GM18873 (cell line): ENCODE data around the gene CACNA2D3.

Source experiments
- ATAC-seq: cut with Tn5 transposase; IDR thresholded peaks from one replicate; pipeline ENCODE4 v1.9.1; 2021; ENCODE audit warnings: mild to moderate bottlenecking, moderate library complexity, moderate number of reproducible peaks; ENCODE audit not compliant: unreplicated experiment, low FRiP score

Gene CACNA2D3

GRCh38 chr3:54126551-54126950, 4.2 kb downstream of the CACNA2D3 start:
- no peak for ATAC-seq

GRCh38 chr3:54127499-54128056, 5.2 kb downstream of the CACNA2D3 start:
- ATAC-seq: no peak

DNA sequence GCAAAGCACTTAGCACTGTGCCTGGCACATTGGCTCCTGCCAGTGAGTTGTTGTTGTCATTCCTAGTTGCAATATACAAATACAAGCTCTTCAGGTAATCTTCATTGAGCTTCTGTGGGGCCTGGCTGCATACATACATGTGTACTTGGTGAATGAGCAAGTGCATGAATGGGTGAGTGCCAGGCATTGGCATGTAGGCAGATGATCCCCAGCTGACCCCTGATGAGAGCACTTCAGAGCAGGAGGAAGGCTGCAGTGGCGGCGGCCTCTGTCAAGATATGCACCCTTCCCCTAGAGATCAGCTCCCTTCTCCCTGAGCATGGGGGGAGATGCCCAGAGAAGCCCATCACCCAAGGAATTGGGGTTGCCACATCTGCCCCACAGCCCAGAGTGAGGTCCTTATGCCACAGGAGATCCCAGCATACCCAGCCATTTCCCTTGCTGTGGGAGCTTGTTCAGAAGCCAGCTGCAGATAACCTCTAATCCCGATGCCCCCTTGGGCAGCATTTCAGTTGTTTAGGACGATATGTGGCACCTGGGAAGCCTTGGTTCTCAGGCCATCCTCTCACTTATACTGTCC, 8.8 kb downstream of the CACNA2D3 start:
- ATAC-seq: no peak

DNA sequence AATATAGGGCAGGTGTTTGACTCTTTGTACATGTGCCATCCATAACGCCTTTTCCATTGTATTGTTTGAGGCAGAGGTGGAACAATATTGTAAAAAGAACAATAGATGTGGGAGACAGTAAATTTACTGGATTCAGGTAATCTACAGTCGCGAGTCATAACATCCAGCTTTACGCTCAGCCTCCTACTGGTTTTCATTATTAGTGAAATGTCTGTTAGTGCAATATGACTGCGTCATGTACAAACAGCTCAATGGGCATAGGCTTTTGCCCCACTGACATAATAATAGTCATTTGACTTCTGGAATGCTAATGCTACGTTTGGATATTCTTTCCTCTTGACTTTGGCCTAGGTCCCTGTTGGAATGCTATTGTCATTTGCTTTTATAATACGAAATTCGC, 9.5 kb downstream of the CACNA2D3 start:
- ATAC-seq: no peak

GRCh38 chr3:54132685-54133084, 10.3 kb downstream of the CACNA2D3 start:
- no peak for ATAC-seq

GRCh38 chr3:54133196-54133595, 10.8 kb downstream of the CACNA2D3 start:
- no peak for ATAC-seq

DNA sequence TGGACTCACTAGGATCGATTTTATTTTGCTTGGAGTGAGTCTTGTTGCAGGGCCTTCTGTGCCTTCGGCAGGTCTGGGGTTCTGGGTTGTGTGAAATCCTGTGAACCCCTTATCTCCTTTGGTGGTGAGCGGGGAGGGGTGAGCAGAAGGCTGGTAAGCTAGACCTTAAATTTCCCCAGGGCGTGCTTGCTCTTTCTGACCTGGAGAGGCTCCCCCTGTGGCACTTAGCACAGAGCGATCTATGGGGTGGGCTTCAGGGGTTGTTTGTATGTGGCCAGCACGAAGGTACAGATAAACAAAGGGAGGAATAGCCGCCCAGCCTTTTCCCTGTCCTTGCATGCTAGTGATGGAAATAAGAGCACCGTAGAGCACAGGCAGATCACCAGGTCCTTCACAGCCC, 11.8 kb downstream of the CACNA2D3 start:
- no peak for ATAC-seq

- ATAC-seq: no peak
Measured at GRCh38 chr3:54134713-54135112, 12.4 kb downstream of the CACNA2D3 start.

DNA sequence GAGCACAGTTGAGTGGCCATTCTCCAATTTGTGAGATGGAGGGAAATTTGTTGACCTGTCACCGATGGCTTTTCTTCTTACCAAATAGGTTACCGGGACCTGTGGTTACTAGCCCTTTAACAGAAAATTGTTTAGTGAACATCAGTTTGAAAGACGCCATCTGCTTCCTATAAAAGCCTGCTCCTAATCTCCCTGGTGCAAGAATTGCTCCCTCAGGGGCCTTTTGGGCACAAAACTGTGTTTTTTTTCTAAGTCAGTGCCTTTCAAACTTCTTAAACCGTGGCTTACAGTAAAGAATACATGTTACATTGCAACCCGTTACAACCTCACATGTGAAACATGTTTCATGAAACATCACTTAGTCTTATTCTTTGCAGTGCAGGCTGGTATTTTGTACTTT, 15.0 kb downstream of the CACNA2D3 start:
- no peak for ATAC-seq

GRCh38 chr3:54138937-54139547, 16.7 kb downstream of the CACNA2D3 start:
- no peak for ATAC-seq

- ATAC-seq: no peak
Measured at GRCh38 chr3:54139630-54140029, 17.3 kb downstream of the CACNA2D3 start.

DNA sequence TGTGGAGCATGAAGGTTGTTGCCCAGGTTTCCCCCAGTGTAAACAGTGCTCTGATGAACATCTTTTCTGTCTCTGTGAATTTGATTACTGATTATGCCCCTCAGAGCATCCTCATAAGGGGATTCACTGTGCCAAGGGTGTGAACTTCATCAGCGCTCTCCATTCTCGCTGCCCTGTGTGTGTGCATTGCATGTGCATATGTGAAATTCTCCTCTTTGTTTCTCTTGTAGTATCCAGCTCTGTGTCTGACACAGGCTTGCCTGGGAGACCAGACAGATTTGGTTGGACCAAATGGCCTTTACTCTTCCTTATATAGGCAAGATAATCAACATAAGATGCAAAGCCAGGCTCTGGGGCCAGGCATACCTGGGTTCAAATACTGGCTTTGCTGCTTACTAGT, 21.9 kb downstream of the CACNA2D3 start:
- ATAC-seq: no peak

- ATAC-seq: no peak
Measured at GRCh38 chr3:54146506-54147239, 24.3 kb downstream of the CACNA2D3 start.

- no peak for ATAC-seq
Measured at GRCh38 chr3:54150864-54151467, 28.6 kb downstream of the CACNA2D3 start.

GRCh38 chr3:54153477-54153876, 31.1 kb downstream of the CACNA2D3 start:
- ATAC-seq: no peak

DNA sequence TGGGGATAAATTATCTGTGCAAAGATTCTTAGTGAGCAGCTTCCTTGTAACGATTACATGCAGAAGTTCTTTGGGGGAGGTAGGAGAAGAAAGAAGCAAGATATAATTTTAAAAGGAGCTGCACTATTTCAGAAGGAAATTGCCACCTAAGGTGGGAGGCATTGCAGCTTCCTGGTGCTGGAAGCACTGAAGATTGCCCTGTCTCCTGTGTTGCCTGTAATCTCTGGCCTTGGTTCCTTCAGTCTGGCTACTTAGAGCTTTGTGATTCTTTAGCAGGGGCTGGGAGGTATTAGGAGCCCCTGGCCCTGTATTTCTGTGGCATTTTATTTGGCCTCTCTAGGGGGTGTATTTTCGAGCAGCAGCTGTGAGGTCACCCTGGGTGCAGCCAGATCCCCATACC, 35.5 kb downstream of the CACNA2D3 start:
- no peak for ATAC-seq

DNA sequence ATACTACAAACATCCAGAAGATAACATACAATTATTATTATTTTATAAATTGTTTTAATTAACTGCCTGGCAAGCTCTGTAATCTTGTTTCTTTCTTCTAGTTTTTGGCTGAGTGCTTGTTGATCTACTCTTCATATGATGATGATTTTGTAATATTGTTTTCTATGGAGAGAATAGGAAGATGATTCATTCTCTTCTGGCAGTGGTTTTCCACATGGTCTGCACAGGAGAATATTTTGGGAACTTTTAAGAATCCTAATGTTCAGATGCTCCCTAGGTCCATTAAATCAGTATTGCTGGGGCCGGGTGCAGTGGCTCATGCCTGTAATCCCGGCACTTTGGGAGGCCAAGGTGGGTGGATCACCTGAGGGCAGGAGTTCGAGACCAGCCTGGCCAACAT, 37.6 kb downstream of the CACNA2D3 start:
- no peak for ATAC-seq

GRCh38 chr3:54163441-54163840, 41.1 kb downstream of the CACNA2D3 start:
- no peak for ATAC-seq

- ATAC-seq: no peak
Measured at GRCh38 chr3:54164192-54164975, 42.0 kb downstream of the CACNA2D3 start.

GRCh38 chr3:54165865-54166264, 43.5 kb downstream of the CACNA2D3 start:
- ATAC-seq: no peak
